AG20443 (cell line): Measurements from ENCODE around the gene RAB19.

Source experiments
- DNase-seq: peaks from one replicate; pipeline ENCODE4 v3.0.0; 2012; ENCODE audit warnings: low spot score, mixed read lengths

Gene RAB19

GRCh38 chr7:140403878-140404564 is at the start of gene RAB19:
TSS of gene RAB19 (plus strand) at chr7:140404058. CDS start at chr7:140407647, 3,589 bp downstream.
- DNase-seq, result no peak

- no peak for DNase-seq
Measured at GRCh38 chr7:140358024-140358411, 45.8 kb upstream of the RAB19 start.

GRCh38 chr7:140358412-140359051 is 45.3 kb upstream of the RAB19 start:
- DNase-seq, result no peak

- no peak for DNase-seq
Measured at GRCh38 chr7:140360697-140361229, 43.1 kb upstream of the RAB19 start.

GRCh38 chr7:140364819-140365218 is 39.0 kb upstream of the RAB19 start:
- no peak for DNase-seq

- no peak for DNase-seq
Measured at GRCh38 chr7:140367528-140367927, 36.3 kb upstream of the RAB19 start.

- no peak for DNase-seq
Measured at GRCh38 chr7:140369294-140369693, 34.6 kb upstream of the RAB19 start.

GRCh38 chr7:140375323-140375722 is 28.5 kb upstream of the RAB19 start:
- no peak for DNase-seq

- no peak for DNase-seq
Measured at GRCh38 chr7:140375892-140376730, 27.7 kb upstream of the RAB19 start.

- no peak for DNase-seq
Measured at GRCh38 chr7:140383954-140384713, 19.7 kb upstream of the RAB19 start.

GRCh38 chr7:140384894-140385545 is 18.8 kb upstream of the RAB19 start:
- no peak for DNase-seq

- no peak for DNase-seq
Measured at GRCh38 chr7:140389445-140389844, 14.4 kb upstream of the RAB19 start.

- no peak for DNase-seq
Measured at GRCh38 chr7:140390034-140390433, 13.8 kb upstream of the RAB19 start.

- DNase-seq, result peak; percentile 28
Measured at GRCh38 chr7:140390466-140391190, 13.2 kb upstream of the RAB19 start.

- no peak for DNase-seq
Measured at GRCh38 chr7:140391634-140392033, 12.2 kb upstream of the RAB19 start.

- DNase-seq, result no peak
Measured at GRCh38 chr7:140393756-140394306, 10.0 kb upstream of the RAB19 start.

GRCh38 chr7:140397784-140398750 is 5.8 kb upstream of the RAB19 start, which contains the start of gene SLC37A3:
TSS of gene SLC37A3 (minus strand) at chr7:140398530. CDS start at chr7:140382526, 16,004 bp downstream.
- peak; percentile 98 for DNase-seq

- DNase-seq, result no peak
Measured at GRCh38 chr7:140398821-140399220, 5.0 kb upstream of the RAB19 start.

GRCh38 chr7:140400381-140400780 is 3.5 kb upstream of the RAB19 start:
- no peak for DNase-seq
